Adrenal gland (tissue), 12 donors: ENCODE measurements around the gene TMEM63B. TPM values are rescaled to one million over a fixed set of nuclear protein-coding genes. Genes with fewer than 3 reads are reported as not detected.
"Not testable (repeated sequence)": the region's sequence is repeated elsewhere in the genome, so short reads cannot be mapped to it uniquely, and the experiment has no call there.

Source experiments
- DNase-seq, 7 donors: peaks; one replicate each; pipeline ENCODE4 v3.0.0-alpha.2; 2019 to 2020
- H3K27ac ChIP-seq, 5 donors: fragments of 200-600 bp; sonication (generic) in 4 of 5; 1 replicate in 3 of 5; 2 replicates in 2 of 5; pipeline versions ENCODE4 v1.5.1 to v1.8.0; 2016 to 2020; ENCODE audit warnings: mild to moderate bottlenecking in 1 of 5
- H3K27me3 ChIP-seq: fragments of 200-600 bp; 2 replicates; pipeline ENCODE4 v1.8.0; 2021
- H3K36me3 ChIP-seq, 2 donors: fragments of 200-600 bp; replicated peaks in 1 of 2; 1 replicate in 1 of 2; 2 replicates in 1 of 2; pipeline versions ENCODE4 v1.5.1 to v1.8.0; 2018 to 2022
- H3K4me1 ChIP-seq, 2 donors: fragments of 200-600 bp; replicated peaks in 1 of 2; 1 replicate in 1 of 2; 2 replicates in 1 of 2; pipeline versions ENCODE4 v1.5.1 to v1.8.0; 2018 to 2021
- H3K4me3 ChIP-seq, 4 donors: fragments of 200-600 bp; sonication (generic) in 3 of 4; one replicate each; pipeline ENCODE4 v1.5.1; 2016 to 2018
- H3K9me3 ChIP-seq, 3 donors: fragments of 200-600 bp; sonication (generic) in 1 of 3; replicated peaks in 1 of 3; 1 replicate in 2 of 3; 2 replicates in 1 of 3; pipeline versions ENCODE4 v1.5.1 to v1.8.0; 2016 to 2021
- POLR2A ChIP-seq, 2 donors: fragments of 450-650 bp; IDR thresholded peaks; one replicate each; pipeline ENCODE4 v1.6.1; 2017; ENCODE audit warnings: antibody characterized with exemption in 2 of 2, mild to moderate bottlenecking in 2 of 2, moderate library complexity in 1 of 2
- WGBS, 4 donors: extraction: QIAGEN DNeasy Blood & Tissue Kit in 2 of 4; methylation state at CpG; one replicate each; pipeline versions ENCODE4 v1.1.5 to v1.1.7; 2013 to 2017; 5-methylcytosine and 5-hydroxymethylcytosine counted together
- intact Hi-C, 2 donors: fragments of 100-400 bp; cut with DNase I; formaldehyde crosslinking; loops; one replicate each; pipeline versions ENCODE4 v1.14.1 to v1.15.0; 2022 to 2023
- polyA plus RNA-seq, 3 donors: library from polyadenylated mRNA; stranded (reverse); fragments of 200-250 nt in 2 of 3; fragments of 350-450 nt in 1 of 3; fragmentation: Illumina TruSeq in 1 of 3; extraction: RNeasy Lipid Tissue Mini Kit (QIAGEN cat#74804) in 1 of 3; gene quantifications; one replicate each; pipeline ENCODE4 v1.2.3, GENCODE V29; 2013 to 2014
- total RNA-seq, 9 donors: library from RNA; depleted of rRNA in 4 of 9; stranded (reverse); fragments of >200 nt in 4 of 9; fragments of 120-200 nt in 1 of 9; fragmentation: NEBNext Ultra II Directional in 1 of 9; extraction: Animal tissue kit (Norgen Biotek cat#: 25700) in 1 of 9; gene quantifications; one replicate each; pipeline versions ENCODE4 v1.1.0 to v1.2.4, GENCODE V29; 2013 to 2023
- TF ChIP-seq, protein P1 (sequence below), 6 experiments: fragments of 450-650 bp in 4 of 6; fragments of 200-600 bp in 2 of 6; sonication (generic) in 1 of 6; IDR thresholded peaks; 1 replicate in 5 of 6; 2 replicates in 1 of 6; pipeline versions ENCODE4 v1.5.1 to v1.8.0; 2016 to 2021; ENCODE audit warnings: antibody characterized with exemption in 6 of 6, mild to moderate bottlenecking in 2 of 6, moderate library complexity in 1 of 6
- donor health status: healthy with polysubstance abuse.
- donor health status: Bipolar disorder and iron deficiency.
- donor health status: DM: yes; HTN: yes; CAD: no.
- donor health status: DM: no; HTN: no; CAD: no.
- donor health status: DM: no; HTN: no; CAD: no.
- donor health status: DM: yes; HTN: yes; CAD: no.

TMEM63B gene
- total and polyA plus RNA-seq, 12 donors: 18.1 to 51.7 (median 36.4) TPM

DNA sequence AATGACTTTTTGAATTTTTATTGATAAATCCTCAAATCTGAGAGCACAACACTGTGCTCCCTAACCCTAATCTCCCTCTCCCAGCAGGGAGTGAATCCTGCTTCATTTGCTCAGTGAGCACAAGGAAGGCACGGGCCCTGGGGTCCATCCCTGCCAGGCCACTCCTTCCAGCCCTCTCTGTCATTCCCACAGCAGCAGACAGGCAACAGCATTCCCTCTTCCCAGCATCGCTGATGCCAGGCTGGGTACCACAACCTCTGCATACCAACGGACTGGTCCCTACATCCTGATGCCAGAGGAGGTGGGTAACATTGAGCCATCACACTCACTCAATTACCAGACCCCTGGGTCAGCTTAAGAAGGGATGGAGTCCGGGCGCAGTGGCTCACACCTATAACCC, 34.3 kb upstream of the TMEM63B start:
- Histone ChIP-seq H3K36me3 (no peaks in the 10 kb centered on the region), H3K4me1 (no peaks in the 10 kb centered on the region), H3K27me3 (no peaks in the 10 kb centered on the region), H3K9me3 (no peaks in the 10 kb centered on the region), H3K4me3 (no peak overlapping the region), H3K27ac (no peak overlapping the region)
- TF ChIP-seq POLR2A (IDR thresholded peaks at IDR 0.05): no peak
- TF ChIP-seq, protein P1, sequence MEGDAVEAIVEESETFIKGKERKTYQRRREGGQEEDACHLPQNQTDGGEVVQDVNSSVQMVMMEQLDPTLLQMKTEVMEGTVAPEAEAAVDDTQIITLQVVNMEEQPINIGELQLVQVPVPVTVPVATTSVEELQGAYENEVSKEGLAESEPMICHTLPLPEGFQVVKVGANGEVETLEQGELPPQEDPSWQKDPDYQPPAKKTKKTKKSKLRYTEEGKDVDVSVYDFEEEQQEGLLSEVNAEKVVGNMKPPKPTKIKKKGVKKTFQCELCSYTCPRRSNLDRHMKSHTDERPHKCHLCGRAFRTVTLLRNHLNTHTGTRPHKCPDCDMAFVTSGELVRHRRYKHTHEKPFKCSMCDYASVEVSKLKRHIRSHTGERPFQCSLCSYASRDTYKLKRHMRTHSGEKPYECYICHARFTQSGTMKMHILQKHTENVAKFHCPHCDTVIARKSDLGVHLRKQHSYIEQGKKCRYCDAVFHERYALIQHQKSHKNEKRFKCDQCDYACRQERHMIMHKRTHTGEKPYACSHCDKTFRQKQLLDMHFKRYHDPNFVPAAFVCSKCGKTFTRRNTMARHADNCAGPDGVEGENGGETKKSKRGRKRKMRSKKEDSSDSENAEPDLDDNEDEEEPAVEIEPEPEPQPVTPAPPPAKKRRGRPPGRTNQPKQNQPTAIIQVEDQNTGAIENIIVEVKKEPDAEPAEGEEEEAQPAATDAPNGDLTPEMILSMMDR (IDR thresholded peaks at IDR 0.05): no peak
- no peak for DNase-seq
- intact Hi-C loops: loop anchor here in 1 of 2 donors (10.0 kb wide), 1 partner anchor 142 kb away; no protein-coding TSS in a partner anchor
- 86 to 93% (median 91%) methylated on average over 3 to 5 of the region's 5 CpGs for WGBS, 4 donors

DNA sequence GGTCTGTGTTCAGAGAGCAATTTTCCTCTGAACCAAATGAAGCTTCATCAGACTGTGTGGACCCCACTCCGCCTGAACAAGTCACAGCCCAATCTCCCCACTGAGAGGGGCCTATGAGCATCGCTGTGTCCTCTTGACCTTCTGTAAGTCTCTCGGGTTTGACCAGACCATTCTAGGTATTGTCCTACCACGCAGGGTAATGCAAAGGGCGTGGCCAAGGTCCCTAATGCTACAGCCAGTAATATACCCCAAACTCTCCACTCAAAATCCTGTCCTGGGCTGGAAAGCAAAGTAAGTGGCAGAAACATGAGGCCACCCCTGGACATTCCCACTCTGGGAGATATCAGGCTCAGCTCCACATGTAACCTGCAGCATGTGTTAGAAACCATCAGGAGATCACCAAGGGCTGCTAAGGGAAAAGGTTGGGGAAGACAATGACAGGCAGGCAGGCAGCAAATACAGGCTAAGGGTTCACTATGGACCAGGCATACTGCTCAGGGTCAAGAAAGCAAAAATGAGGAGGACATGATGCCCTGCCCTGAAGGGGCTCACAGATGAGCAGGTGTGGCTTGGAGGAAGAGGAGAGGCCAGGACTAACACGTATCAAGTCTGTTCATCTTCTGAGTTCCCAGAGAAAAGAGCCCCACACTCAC, 33.5 kb upstream of the TMEM63B start:
- 85 to 93% (median 91%) methylated on average over 6 of the region's 6 CpGs for WGBS, 4 donors
- Histone ChIP-seq H3K4me1 (no peaks in the 10 kb centered on the region), H3K4me3 (no peak overlapping the region), H3K36me3 (no peaks in the 10 kb centered on the region), H3K27ac (no peak overlapping the region), H3K27me3 (no peaks in the 10 kb centered on the region), H3K9me3 (no peaks in the 10 kb centered on the region)
- intact Hi-C loops: loop anchor here in 1 of 2 donors (10.0 kb wide), 1 partner anchor 141 kb away; no protein-coding TSS in a partner anchor
- TF ChIP-seq POLR2A (IDR thresholded peaks at IDR 0.05): no peak
- TF ChIP-seq, protein P1 (IDR thresholded peaks at IDR 0.05): no peak
- DNase-seq: no peak

DNA sequence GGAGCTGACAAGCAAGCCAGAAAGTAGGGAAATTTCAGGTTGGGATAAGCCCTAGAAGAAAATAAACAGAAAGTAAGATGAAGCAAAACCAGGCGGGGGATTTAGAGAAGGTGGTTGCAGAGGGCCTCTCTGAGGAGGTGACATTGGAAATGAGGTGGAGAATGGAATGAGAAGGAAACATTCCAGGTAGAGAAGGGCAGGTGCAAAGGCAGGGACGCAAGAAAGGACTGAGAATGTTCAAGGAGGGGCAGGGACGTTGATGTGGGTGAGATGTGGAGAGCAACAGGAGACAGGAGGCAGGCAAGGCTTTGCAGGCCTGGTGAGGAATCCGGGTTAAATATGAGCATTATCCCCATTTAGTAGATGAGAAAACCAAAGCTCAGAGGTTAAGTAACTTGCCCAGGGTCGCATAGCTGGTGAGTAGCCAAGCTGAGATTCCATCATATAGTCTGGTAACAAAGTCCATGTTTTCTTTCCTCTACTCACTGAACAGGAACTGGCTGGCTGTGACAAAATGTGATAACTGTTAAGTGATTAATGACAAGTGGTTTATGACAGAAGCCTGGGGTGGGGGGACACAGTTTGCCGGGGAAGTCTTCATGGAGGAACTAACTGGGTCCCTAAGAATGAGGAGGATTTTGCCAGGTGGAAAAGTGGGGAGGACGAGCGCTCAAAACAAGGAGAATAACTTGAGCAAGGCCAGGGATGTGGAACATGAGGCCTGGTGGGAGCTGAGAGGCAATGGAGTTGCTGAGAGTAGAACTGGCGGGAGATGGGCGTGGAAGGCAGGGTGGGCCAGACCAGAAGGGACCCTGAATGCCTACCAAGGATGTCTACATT, 32.7 kb upstream of the TMEM63B start:
- intact Hi-C loops: loop anchor here in 1 of 2 donors (5.0 to 10.0 kb wide), 2 partner anchors 140 to 243 kb away; no protein-coding TSS in a partner anchor
- no peaks in the 10 kb centered on the region for H3K4me1 ChIP-seq
- TF ChIP-seq, protein P1 (IDR thresholded peaks at IDR 0.05): no peak
- TF ChIP-seq POLR2A (IDR thresholded peaks at IDR 0.05): no peak
- no peaks in the 10 kb centered on the region for H3K36me3 ChIP-seq
- H3K9me3 ChIP-seq: no peaks in the 10 kb centered on the region
- H3K27me3 ChIP-seq: no peaks in the 10 kb centered on the region
- no peak for DNase-seq
- H3K27ac ChIP-seq: no peak overlapping the region
- no peak overlapping the region for H3K4me3 ChIP-seq
- 85 to 86% (median 85%) methylated on average over 10 of the region's 10 CpGs for WGBS, 4 donors

DNA sequence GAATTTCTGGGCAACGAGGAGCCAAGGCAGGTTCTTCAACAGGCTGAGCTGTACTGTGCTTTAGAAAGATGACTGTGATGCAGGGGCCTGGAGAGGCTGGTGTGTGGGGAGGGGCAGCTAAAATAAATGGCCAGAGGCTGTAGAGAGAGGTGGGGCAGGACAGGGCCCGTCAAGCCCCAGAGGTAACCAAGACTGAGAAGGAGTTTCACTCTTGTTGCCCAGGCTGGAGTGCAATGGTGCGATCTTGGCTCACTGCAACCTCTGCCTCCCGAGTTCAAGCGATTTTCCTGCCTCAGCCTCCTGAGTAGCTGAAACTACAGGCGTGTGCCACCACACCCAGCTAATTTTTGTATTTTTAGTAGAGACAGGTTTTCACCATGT, 32.1 kb upstream of the TMEM63B start:
- H3K36me3 ChIP-seq, H3K4me3 ChIP-seq, H3K27me3 ChIP-seq, H3K27ac ChIP-seq, H3K9me3 ChIP-seq, H3K4me1 ChIP-seq, DNase-seq: not testable (repeated sequence)
- intact Hi-C loops: loop anchor here in 1 of 2 donors (5.0 to 10.0 kb wide), 2 partner anchors 140 to 242 kb away; no protein-coding TSS in a partner anchor
- 83 to 93% (median 88%) methylated on average over 5 to 6 of the region's 6 CpGs for WGBS, 4 donors
